SW 1271 (cell line): Measurements from ENCODE around the gene ZBTB20.

ENCODE experiments used
- DNase-seq, 2 experiments: peaks; one replicate each; lab custom pipeline; 2025; lab: John Stamatoyannopoulos, UW

The ZBTB20 gene

DNA sequence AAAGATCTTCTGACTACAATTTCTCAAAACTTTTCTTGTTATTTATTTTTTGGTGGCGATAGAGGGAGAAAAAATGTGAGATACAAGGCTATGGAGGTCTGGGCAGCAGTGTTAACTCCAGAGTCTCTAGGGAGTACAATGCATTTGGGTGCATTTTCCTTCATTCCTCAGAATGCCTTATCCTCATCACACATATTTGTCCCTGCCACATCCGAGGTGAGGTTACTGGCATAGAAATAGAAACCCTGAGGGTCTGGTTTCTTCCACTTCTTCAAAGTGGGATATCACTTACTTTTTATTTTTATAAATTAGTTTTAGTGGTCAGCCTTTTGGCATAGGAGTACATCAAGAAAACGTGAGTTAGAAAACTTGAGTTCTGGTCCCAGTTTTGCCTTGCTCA lies 702.9 kb downstream of the ZBTB20 start:
- DNase-seq = no peak

DNA sequence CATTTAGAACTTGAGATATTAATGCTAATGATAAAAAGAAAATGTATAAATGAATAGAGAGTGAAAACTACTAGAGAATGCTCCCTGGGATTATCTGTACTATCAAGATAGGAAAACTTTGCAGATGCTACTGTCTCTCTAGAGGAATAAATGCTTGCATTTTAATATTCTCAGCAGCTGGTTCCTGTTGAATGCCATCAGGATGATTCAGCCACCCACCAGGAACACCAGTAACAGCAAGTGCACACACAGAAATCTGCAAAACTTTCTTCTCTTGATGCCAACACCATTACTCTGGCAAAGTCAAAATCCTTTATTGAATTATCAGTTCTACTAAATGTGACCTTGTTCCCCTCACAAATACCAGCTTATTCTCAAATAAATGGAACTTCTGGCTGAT lies 704.8 kb downstream of the ZBTB20 start:
- no peak for DNase-seq

GRCh38 chr3:114441386-114441785 lies 705.7 kb downstream of the ZBTB20 start:
- no peak for DNase-seq

DNA sequence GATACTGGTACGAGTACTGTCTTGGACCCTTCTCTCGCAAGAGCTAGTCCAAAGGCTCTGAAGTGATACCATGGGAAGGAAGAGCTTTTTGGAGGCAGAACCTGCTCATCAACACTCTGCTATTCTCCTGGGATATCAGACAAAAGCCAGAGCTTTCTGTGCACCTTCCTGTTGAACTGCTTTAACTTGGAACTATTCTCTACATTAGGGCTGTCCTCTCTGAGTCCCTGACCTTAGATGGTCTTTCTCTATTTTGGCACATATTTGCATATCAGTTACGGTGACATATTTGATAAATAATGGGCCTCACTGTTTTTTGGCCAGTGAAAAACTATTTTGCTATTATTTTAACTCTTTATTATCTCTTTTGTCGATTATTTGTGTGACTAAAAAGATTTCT lies 706.4 kb downstream of the ZBTB20 start:
- no peak for DNase-seq

GRCh38 chr3:114439284-114439683 lies 707.8 kb downstream of the ZBTB20 start:
- no peak for DNase-seq

DNA sequence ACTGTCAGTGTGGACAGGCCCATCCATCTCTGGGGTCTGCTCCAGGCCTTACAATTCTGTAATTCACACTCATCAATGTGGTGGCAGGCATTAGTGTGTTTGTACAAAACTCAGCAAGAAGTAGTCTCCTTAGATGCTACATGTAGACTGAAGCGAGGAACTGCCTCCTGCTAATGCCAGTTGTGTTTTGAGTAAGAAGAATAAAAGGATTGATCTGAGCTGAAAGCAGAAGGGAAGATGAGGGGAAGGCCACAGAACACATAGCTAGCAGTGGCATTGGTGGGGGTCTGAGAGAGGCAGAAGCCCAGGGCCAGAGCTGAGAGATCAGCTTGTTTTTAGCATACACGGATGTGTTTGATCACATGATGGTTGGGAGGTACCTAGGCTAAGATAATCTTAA lies 709.2 kb downstream of the ZBTB20 start:
- DNase-seq = no peak

- DNase-seq = no peak
Measured at GRCh38 chr3:114436182-114436581, 710.9 kb downstream of the ZBTB20 start.

- DNase-seq = no peak
Measured at GRCh38 chr3:114435386-114436115, 711.5 kb downstream of the ZBTB20 start.

DNA sequence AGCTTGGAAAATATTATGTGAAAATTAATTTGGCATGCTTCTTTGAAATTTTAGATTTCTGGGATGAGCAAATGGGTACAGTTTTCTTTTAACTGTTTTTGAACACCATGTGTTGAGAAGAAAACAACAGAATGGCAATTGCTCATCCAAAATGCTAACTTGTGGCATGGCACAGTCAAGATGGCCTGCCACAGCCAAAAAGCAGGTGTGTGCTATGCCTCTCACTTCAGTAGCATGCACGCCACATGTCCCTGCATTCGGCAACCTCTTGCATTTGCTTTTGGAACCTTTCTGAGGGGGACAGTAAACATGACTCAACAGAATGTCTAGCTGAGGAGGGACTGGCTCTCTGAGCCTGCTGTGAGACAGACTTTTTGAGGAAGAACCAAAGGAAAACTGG lies 714.8 kb downstream of the ZBTB20 start:
- no peak for DNase-seq

GRCh38 chr3:114428044-114428595 lies 719.0 kb downstream of the ZBTB20 start:
- no peak for DNase-seq

DNA sequence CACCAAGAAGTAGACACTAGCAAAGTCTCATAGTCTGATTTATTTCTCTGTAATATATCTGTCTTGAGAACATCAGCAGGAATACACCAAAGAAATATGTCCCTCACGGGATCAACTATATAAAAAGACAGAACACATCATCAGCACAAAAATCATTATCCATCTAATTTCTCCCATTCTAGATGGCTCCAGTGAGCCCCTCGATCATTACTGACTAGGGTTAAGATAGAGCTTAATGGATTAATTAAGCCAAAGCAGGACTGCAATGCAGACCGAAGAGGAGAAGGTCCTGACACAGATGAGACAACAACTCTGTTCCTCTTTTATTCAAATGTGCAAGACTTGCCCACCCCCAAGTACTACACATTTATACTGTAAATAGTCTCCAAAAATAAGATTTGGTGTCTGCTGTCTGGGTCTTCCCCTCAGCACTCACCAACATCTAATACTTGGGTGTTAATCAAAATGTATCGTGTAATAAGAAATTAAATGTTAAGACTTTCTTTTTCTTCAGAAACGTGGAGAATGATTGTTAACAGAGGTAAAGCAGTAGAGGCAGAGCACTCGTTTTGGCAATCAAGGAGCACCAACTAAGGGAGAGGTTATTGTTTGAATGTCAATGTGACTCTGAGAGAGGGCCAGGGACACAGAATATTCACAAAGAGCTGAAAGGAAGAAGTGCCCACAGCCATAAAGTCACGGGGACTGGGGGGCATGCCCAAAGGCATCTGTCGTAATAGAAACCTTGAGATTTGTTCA lies 719.6 kb downstream of the ZBTB20 start:
- no peak for DNase-seq

GRCh38 chr3:114424337-114424736 lies 722.8 kb downstream of the ZBTB20 start:
- DNase-seq = no peak

DNA sequence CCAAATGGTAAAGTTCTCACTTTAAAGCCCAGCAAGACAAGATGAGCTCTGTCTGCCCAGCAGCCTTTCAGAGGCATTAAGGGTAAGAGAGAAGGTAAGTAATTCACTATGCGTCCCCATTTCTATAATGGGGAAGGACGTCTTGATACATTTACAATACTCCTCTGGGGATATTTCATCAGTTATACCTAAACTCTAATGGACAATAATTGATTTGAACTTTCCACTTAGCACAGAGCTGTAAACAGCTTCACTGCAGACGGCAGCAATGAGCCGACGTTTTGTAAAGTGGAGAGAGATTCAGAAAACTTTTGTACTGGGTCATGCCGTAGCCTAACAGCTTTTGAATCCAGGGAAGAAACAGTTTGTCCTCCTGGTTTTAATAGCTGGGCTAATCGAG lies 725.9 kb downstream of the ZBTB20 start:
- no peak for DNase-seq

- no peak for DNase-seq
Measured at GRCh38 chr3:114420072-114420471, 727.0 kb downstream of the ZBTB20 start.

DNA sequence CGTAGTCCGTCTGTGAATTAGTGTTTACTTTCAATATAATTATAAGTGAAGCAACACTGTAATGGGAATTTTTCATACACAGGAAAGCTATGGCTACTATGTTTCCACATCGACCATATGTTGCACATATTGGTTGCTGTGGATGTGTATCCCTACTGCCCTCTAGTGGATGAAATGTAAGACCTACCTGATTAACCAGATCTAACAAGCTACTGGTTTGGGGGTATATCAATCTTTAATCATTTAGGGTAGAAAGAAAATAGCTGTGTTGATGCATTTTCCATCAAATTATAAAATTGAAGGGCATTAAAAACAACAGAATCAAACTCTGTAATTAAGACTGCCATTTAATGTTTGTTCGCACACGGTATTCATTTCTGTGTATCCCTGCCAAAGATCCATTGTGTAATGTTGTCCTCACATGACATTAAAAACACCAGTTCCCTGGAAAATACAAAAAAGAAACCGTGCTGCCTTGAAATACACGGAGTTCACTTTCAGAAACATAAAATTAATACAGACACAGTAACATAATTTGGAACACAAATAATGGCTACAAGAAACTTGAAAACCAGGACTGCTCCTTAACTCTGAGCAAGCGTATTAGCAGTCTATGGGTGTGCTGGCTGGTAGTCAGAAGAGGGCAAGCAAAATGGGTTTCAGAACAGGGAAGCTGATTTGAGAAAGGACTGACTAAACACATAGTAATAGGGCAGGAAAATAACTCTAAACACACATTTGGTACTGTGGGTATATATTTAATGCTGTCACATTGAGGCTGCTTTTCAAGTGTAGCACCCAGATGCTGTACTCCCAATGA lies 728.2 kb downstream of the ZBTB20 start:
- DNase-seq = peak in 1 of 2 experiments; percentile 72

GRCh38 chr3:114418107-114418506 lies 729.0 kb downstream of the ZBTB20 start:
- no peak for DNase-seq

DNA sequence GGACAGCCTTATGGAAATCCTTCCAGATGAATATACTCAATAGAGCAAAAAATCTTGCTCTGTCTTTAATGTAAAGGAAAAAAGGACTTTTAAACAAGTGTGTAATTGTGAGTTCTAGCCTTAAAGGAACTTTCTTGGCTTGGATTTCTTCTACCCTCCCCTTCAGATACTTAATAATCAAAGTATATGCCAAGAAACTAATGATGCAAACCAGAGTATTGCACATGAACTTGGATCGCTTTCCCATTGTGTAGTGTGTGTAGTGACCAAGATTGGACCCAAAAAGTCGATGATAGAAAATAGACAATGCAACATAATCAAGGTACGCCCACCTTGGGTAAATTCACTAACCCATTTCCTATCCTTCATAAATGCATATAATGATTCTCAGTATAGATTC lies 729.4 kb downstream of the ZBTB20 start:
- DNase-seq = no peak

DNA sequence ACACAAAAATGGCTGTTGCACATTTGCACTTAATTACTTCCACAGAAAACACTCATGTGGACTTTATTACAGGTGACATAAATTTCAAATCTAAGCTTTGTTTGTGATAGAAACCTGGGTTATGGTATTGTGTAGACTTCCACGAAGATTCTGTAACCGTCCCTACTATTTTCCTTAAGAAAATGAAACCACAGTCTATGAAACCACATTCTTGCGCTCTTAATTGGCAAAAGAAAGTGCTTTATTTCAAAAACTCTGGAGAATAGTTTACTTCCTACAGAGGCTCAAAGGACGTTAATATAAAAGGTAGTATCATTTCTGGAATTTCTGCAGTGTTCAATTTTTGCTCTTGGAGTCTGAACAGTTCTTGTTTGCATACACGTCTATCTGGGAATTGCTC lies 729.8 kb downstream of the ZBTB20 start:
- DNase-seq = no peak

DNA sequence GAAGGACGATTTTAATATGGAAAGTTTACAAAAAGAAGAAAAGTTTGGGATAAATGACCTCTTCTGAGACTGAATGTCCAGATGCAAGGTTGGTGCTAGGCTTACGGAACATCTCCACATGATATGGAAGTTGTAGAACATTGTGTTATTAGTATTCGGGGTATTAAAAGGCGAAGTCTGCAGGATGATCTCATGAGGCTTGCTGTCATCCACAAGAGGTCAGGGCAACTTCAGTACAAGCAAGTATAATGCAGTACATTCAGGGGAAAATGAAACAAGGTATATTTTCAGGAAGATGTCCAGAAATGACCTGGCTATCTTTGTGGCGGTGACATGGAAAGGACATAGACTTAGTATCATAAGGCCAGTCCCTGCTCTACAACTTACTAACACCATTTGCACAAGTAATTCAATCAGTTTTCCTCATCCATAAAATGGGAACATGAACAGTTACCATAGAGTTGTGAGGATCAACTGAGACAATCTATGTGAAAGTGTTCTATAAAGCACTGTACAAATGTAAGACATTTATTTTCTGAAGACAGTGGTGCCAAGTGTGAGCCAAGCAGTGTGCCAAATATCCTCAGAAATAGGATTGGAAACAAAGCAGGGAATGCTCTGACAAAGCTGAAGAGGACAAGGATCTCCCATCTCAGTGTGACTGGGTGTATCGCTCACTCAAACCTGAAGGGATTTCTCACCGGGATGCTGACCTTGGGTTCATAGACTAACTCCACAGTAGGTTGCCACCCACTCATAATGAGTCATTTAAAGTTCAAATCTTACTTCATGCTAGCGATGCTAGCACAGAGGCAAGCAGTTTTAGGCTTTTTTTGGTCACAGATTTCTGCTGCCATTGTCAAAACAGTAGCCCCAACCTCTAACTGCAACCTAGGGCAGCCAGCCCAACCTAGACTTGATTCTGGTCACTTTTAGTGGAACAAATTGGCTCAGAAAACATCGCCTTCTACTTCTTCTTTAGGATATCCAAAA lies 735.0 kb downstream of the ZBTB20 start:
- no peak for DNase-seq

DNA sequence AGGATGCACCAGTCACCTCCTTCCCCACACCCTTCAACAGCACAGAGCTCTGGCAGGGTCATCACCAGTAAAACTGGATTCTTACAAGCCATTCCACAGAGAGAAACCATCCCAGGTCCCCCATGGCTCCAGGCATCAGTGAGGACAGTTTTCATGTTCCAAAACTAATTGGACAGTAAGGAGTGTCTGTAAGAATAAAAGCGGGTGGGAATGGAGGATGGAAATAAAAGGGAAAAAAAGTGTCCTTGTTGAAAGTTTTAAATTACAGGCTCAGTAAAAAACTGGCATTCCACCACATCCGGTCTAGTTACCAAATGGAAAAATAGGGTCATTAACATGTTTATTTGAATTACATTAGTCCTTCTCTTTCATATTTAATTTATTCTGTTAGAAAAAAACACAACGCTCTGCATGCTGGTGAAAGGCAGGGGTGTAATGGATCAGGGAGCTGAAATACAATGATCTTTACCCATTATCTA lies 735.9 kb downstream of the ZBTB20 start:
- DNase-seq = no peak
